GM18511 (cell line): Measurements from ENCODE around the gene RBM42.
"Not testable (repeated sequence)": the region's sequence is repeated elsewhere in the genome, so short reads cannot be mapped to it uniquely, and the experiment has no call there.

Source experiments
- ATAC-seq: cut with Tn5 transposase; IDR thresholded peaks from one replicate; pipeline ENCODE4 v1.9.1; 2021; ENCODE audit warnings: mild to moderate bottlenecking, moderate library complexity; ENCODE audit not compliant: unreplicated experiment

RBM42 gene

GRCh38 chr19:35648017-35648961 lies 19.5 kb downstream of the RBM42 start, which contains the start of gene COX6B1:
Gene COX6B1, plus strand, starts transcription at chr19:35648323. Its CDS starts 2,921 bp downstream, at chr19:35651244.
- ATAC-seq: peak; percentile 64

GRCh38 chr19:35650581-35650980 lies 21.7 kb downstream of the RBM42 start:
- no peak for ATAC-seq

DNA sequence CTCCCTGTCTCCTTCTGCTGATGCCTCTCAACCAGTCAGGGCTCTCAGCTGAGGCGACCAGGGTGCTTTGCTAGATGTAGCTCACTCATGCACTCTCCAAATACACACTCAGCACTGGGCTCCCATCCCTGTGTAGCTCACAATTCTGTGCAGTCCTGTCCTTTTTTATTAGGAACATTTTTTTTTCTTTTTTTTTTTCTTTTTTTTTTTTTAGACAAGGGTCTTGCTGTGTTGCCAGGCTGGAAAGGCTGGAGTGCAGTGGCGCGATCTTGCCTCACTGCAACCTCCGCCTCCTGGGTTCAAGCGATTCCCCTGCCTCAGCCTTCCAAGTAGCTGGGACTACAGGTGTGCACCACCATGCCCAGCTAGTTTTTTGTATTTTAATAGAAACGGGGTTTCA lies 26.0 kb downstream of the RBM42 start:
- not testable (repeated sequence) for ATAC-seq

DNA sequence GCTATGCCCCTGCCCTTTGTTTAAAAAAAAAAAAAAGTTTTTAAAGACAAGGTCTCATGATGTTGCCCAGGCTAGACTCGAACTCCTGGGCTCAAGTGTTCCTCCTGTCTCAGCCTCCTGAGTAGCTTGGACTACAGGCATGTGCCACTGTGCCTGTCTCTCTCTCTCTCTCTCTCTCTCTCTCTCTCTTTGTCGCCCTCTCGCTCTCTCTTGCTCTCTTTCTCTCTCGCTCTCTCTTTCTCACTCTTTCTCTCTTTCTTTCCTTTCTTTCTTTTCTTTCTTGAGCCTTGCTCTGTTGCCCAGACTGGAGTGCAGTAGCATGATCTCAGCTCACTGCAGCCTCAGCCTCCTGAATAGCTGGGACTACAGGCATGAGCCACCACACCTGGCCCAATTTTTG lies 26.8 kb downstream of the RBM42 start:
- no peak for ATAC-seq

GRCh38 chr19:35656700-35657099 lies 27.9 kb downstream of the RBM42 start:
- no peak for ATAC-seq

DNA sequence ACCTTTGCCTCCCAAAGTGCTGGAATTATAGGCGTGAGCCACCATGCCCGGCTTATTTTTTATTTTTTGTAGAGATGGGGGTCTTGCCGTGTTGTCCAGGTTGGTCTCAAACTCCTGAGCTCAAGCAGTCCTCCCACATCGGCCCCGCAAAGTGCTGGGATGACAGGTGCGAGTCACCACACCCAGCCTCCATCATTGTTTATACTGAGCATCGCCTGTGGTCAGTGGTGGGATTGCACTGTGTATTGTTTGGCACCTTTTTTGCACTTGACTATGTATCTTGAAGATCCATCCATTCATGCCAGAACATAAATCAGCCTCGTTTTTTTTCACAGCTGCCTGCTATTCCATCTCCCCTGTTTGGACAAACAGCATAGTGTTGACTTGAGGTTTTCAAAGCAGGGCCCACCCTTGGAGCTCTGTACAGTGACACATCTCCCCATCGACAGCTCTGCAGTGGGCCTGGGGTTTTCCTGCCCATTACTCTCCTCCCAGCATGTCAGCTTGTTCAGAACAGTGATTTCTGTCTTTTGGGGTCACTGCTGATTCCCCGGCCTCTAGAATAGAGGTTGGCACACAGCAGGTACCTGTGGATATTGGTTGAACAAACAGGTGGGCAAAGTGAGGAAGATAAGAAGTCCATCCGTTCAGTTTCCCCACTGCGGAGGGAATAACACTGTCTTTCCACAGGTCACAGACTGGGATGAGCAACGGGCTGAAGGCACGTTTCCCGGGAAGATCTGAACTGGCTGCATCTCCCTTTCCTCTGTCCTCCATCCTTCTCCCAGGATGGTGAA lies 29.3 kb downstream of the RBM42 start:
- no peak for ATAC-seq

- no peak for ATAC-seq
Observed at GRCh38 chr19:35661995-35662340, 33.1 kb downstream of the RBM42 start.

GRCh38 chr19:35663981-35664380 lies 35.1 kb downstream of the RBM42 start:
- ATAC-seq: no peak

DNA sequence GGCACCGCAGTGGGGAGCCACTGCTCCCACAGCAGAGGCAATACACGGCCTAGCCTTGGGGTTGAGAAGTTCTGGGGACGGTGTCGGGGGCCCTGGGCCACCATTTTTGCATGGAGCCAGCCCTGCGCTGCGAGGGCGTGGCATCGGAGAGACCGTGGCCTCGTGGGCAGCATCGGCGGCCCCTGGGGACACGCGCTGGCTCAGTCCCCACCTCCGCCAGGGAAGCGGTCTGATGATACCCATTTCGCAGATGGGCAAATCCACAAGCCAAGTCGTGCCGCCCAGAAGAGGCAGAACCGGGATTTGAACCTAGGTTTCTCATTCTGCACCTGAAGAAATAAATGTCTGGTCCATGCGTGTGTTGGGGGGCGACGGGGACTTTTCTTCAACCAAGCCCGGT lies 36.3 kb downstream of the RBM42 start:
- no peak for ATAC-seq

GRCh38 chr19:35665604-35666003 lies 36.8 kb downstream of the RBM42 start:
- ATAC-seq: no peak

DNA sequence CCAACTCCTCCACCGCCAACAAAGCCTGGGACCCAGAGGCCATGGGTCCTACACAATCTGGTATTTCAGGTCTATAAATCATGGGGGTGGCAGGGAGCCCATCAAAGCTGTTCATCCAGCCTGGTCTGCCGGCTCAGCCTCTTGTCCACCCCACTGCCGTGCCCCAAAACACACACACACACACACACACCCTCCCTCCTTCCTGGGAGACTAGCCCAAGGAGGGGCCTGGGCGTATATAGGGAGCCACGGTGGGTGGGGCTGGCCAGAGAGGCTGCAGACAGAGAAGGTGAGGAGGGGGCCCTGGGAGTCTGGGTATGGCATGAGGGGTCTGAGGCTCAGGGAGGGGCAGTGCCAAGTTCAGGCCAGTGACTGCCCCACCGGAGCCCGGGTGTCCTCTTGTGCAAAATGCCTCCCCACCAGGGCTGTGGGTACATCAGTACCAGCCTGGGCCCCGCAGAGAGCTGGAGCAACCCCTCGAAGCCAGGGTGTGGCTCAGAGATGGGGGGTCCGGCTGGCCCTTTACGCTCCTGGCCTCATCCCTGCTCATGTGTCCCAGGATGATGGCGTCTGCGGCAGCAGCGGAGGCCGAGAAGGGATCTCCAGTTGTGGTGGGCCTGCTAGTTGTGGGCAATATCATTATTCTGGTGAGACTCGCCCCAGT lies 37.5 kb downstream of the RBM42 start, which contains the start of gene UPK1A:
UPK1A (plus strand) TSS at position 267 of the 663 bp plus-strand sequence; CDS start at position 563, 296 bp downstream.
- ATAC-seq: no peak

- no peak for ATAC-seq
Observed at GRCh38 chr19:35669566-35669965, 40.7 kb downstream of the RBM42 start.

DNA sequence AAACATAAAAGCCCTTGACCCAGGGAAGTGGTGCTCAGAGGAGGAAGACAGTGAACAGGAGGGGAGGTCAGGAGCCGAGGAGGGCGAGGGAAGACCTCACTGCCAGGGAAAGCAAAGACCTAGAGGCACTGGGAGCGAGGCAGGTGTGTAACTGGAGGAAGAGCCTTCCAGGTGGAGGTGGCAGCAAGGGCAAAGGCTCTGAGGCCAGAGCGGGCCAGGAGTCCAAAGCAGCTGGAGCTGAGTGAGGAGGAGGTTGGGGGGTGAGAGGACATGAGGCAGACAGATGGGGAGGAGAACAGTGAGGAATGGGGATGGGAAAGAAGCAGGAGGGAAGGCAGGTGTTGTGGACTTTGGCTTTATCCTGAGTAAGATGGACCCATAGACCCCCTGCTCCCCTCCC lies 41.1 kb downstream of the RBM42 start:
- ATAC-seq: no peak

DNA sequence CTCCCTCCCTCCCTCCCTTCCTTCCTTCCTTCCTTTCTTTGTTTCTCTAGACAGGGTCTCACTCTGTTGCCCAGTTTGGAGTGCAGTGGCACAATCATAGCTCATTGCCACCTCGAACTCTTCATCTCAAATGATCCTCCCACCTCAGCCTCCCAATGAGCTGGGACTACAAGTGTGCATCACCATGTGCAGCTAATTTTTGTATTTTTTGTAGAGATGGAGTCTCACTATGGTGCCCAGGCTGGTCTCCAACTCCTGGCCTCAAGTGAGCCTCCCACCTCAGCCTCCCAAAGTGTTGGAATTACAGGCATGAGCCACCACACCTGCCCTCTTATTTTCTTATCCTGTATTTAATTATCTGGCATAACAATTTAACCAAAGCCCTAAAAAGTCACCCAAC lies 41.9 kb downstream of the RBM42 start:
- no peak for ATAC-seq

DNA sequence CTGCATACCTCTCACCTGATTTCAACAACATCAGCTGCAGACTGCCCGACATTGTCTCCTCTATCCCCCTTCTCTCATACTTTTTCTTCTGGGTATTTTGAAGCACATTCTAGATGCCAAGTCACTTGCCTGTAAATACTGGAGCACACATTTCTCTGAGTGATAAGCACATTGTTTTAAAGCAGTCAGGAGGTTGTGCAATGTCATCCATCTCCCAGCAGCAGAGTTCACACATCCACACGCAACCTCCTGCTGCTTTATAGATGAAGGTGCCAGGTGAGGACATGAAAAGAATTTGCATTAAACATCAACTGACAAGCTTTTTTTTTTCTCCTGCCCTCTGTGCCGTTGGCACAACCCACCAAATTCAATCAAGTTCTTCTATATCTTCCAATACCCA lies 43.0 kb downstream of the RBM42 start:
- ATAC-seq: no peak

DNA sequence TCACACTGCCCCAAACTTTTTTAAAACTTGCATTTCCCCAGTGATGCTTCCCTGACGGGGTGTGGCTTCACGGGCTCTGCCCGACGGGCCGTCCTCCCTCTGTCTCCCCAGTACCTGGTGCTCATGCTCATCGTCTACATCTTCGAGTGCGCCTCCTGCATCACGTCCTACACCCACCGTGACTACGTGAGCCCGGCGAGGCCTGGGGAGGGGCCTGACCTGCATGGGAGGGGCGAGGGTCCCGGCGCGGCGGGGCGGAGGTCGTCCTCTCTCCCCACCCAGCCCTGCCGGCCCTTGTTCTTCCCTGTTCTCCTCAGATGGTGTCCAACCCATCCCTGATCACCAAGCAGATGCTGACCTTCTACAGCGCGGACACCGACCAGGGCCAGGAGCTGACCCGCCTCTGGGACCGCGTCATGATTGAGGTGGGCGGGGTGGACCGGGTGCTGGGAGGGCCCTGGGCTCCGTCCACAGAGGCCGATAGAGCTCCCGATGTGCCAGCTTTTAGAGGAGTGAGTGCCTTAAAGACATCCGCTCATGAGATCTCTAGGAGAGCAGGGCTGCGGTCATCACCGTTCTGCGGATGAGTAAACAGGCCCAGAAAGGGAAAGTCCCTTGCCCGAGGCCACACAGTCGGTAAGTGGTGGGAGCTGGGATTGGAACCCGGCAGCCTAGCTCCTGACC lies 44.4 kb downstream of the RBM42 start:
- no peak for ATAC-seq

DNA sequence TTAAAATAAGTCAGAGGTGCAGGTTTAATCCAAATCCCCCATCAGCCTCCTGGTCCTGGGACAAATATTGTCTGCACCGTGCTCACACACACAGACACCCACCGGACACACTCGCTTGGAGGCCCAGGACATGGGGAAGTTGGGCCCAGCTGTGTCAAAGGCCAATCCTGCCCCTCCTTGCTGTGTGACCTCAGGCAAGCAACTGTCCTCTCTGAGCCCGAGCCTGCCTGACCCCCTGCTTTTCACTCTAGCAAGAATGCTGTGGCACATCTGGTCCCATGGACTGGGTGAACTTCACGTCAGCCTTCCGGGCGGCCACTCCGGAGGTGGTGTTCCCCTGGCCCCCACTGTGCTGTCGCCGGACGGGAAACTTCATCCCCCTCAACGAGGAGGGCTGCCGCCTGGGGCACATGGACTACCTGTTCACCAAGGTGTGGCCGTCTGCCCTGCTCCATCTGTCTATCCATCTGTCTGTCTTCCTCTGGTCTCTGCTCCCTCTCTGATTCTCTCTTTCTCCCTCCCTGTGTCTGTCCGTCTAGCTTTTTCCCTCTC lies 46.8 kb downstream of the RBM42 start:
- no peak for ATAC-seq
